MM.1S (cell line): Measurements from ENCODE around the gene BCKDK.

Experiments used
- EZH2 ChIP-seq: fragments of 300-600 bp; sonication (generic); optimal IDR thresholded peaks from 2 replicates; pipeline ENCODE3; 2017; ENCODE audit warnings: low read depth, mild to moderate bottlenecking, antibody characterized with exemption, low read length, mixed read lengths
- EZH2phosphoT487 ChIP-seq: fragments of 300-600 bp; sonication (generic); IDR thresholded peaks from 2 replicates; pipeline ENCODE4 v1.6.1; 2018; ENCODE audit warnings: antibody characterized with exemption, low read length
- TF ChIP-seq, protein P1 (sequence below): fragments of 300-600 bp; sonication (generic); IDR thresholded peaks from 2 replicates; pipeline ENCODE4 v1.5.1; 2016; ENCODE audit warnings: antibody characterized with exemption, low read length, mixed read lengths

DNA sequence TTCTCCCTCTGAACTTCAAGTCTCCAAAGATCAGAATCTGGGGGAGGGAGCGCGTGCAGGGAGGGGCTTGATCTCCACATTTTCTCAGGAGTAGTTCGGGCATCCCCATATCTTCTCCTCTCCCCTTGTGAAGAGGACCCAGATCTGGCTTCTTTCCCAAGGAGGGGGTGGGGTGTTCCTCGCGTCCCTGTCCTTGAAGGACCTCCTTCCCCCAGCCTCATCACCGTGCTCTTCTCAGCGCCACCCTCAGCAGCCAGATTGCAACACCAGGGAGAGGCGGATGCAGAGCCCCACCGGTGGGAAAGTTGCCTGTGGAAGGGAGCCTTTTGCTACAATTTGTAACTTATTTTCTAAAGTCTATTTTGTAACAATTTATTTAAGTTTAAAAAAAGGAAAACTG is 25.1 kb upstream of the BCKDK start:
- TF ChIP-seq, protein P1, sequence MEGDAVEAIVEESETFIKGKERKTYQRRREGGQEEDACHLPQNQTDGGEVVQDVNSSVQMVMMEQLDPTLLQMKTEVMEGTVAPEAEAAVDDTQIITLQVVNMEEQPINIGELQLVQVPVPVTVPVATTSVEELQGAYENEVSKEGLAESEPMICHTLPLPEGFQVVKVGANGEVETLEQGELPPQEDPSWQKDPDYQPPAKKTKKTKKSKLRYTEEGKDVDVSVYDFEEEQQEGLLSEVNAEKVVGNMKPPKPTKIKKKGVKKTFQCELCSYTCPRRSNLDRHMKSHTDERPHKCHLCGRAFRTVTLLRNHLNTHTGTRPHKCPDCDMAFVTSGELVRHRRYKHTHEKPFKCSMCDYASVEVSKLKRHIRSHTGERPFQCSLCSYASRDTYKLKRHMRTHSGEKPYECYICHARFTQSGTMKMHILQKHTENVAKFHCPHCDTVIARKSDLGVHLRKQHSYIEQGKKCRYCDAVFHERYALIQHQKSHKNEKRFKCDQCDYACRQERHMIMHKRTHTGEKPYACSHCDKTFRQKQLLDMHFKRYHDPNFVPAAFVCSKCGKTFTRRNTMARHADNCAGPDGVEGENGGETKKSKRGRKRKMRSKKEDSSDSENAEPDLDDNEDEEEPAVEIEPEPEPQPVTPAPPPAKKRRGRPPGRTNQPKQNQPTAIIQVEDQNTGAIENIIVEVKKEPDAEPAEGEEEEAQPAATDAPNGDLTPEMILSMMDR = no peak
- no peak for TF ChIP-seq EZH2
- TF ChIP-seq EZH2phosphoT487 = no peak
